Fibroblast of peridontal ligament (primary cell): ENCODE measurements around the gene KNDC1.

ENCODE experiments used
- DNase-seq: peaks from one replicate; pipeline ENCODE4 v3.0.0-alpha.2; 2010; ENCODE audit errors: extremely low read depth

KNDC1 gene

GRCh38 chr10:133275684-133276092, 115.7 kb downstream of the KNDC1 start:
- no peak for DNase-seq
